HG03575 (cell line): ENCODE data around the gene TMEM163.
A peak's percentile ranks its signal among the peaks of the same experiment; 100 is the strongest.
"Not testable (repeated sequence)": the region's sequence is repeated elsewhere in the genome, so short reads cannot be mapped to it uniquely, and the experiment has no call there.

ENCODE experiments used
- ATAC-seq: cut with Tn5 transposase; IDR thresholded peaks from one replicate; pipeline ENCODE4 v1.9.1; 2021; ENCODE audit not compliant: unreplicated experiment, insufficient number of reproducible peaks, low FRiP score; ENCODE audit errors: extremely low read depth

TMEM163 gene

GRCh38 chr2:134636714-134637113 is 82.1 kb downstream of the TMEM163 start:
- ATAC-seq: no peak

DNA sequence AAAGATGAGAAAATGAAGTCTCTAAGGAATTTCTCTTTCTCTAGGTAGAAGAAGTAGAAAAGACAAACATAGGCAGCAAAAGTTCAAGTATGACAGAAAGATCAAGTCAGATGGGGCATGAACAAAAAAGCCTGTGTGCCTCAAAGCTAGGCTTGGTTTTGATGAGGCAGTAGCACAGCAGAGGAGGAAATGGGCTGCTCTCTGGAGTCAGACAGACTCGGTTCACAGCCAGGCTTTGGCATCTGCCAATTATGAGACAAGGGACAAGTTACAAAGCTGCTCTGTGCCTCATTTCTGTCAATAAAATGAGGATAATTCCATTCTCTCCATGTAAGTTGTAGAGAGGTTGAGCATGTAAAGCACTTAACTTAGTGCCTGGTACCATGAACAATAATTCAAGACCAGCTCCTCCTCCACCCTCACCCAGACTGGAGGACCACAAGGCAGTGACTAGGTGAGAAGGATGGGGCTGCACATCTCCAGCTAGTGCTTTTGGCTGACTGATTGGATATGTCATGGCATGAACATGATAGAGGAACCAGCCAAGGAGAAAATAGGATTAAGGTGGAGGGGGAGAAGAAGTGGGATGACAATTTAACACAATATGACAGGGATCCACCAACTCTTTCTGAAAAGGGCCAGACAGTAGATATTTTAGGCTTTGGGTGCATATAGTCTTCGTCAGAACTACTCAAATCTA is 84.6 kb downstream of the TMEM163 start:
- ATAC-seq: no peak

DNA sequence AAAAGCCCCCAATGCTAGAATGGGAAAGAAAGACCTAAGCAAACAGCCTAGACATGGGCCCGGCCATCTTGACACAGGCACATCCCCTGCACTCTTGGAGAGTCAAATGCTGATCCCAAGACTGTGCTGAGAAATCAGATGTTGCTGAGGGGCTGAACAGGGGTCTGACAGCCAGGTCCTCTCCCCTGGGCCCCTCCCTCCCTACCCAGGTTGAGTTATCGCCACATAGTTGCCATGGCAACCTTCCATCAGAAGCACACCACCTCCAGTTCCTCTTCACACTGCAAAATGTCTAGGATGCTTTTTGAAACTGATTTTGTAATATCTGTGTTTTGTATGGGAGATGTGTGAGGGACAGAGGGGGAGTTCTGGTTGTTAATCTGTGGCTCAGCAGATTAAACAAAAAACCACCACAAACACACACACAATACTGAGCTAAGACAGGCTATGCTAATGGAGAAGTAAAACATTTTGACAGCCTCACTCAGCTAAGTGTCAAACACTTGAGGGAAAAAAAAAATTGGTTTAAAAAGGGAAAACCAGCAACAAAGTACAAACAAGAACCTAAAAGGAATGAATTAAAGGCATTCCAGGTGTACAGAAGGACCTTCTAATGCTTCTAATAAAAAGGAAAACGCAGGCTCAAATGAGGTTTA is 88.2 kb downstream of the TMEM163 start:
- no peak for ATAC-seq

DNA sequence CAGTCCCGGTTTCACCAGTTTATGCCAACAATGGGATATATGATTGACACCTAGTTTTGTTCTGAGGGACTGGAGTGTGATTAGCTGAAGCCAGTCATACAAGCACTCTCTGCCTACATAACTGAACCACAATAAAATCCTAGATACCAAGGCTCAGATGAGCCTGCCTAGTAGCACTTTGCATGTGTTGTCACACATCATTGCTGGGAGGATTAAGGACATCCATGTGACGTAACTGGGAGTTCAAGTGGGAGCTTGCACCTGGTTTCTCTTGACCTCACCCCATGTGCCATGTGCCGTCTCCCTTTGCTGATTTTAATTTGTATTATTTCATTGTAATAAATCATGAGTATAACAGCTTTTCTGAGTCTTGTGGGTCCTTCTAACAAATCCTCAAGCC is 90.3 kb downstream of the TMEM163 start:
- ATAC-seq: no peak

DNA sequence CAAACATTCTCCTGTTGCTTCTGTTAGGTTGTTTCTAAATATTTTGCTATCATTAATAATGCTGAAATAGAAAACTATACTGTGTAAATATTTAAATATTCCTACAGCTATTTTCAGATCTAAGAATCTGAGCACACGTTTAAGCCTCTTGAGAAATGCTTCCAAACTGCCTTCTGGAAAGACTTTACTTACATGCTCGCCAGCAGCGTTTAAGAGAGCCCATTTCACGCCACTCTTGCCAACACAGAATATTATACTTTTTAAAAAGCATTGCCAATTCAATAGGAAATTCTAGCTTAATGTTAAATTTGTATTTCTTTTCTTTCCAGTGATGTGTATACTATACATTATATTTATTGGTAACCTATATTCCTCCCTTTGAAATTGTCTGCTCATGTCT is 92.0 kb downstream of the TMEM163 start:
- no peak for ATAC-seq

DNA sequence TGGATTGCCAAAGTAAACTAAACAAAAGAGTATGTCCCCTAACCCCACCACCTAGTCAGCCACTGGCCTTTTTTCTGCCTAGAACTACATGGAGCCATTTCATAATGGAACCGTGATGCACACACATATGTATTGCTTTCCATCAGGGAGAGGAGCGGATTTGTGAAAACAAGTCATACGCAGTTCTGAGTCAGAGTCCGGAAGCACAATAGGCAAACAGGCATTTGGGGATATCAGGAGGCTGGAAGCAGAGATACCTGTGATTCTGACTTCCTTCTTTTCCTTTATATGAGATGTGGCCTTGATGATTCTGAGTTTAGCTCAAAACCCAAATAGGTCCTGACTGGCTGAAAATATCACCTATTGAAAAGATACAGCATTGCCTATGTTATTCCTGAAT is 93.5 kb downstream of the TMEM163 start:
- ATAC-seq: no peak

GRCh38 chr2:134623796-134624195 is 95.0 kb downstream of the TMEM163 start:
- peak; percentile 89 for ATAC-seq

GRCh38 chr2:134623046-134623445 is 95.8 kb downstream of the TMEM163 start:
- no peak for ATAC-seq

GRCh38 chr2:134621939-134622705 is 96.7 kb downstream of the TMEM163 start:
- ATAC-seq: no peak

DNA sequence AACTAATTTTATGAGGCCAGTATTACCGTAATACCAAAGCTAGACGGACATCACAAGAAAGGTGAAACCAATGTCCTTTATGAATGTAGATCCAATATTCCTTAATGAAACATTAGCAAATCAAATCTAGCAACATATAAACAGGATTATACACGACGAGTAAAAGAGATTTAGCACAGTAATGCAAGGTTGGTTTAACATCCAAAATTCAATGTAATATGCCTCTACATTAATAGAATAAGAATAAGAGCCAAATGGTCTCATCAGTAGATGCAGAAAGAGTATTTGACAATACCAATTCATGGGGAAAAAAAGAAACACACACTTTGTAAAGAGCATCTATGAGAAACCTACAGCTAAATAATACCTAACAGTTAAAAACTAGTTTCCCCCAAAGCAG is 99.5 kb downstream of the TMEM163 start:
- ATAC-seq: no peak

- not testable (repeated sequence) for ATAC-seq
Observed at GRCh38 chr2:134615480-134615879, 103.3 kb downstream of the TMEM163 start.

GRCh38 chr2:134611316-134611715 is 107.5 kb downstream of the TMEM163 start:
- ATAC-seq: no peak

GRCh38 chr2:134610871-134611270 is 107.9 kb downstream of the TMEM163 start:
- ATAC-seq: no peak

DNA sequence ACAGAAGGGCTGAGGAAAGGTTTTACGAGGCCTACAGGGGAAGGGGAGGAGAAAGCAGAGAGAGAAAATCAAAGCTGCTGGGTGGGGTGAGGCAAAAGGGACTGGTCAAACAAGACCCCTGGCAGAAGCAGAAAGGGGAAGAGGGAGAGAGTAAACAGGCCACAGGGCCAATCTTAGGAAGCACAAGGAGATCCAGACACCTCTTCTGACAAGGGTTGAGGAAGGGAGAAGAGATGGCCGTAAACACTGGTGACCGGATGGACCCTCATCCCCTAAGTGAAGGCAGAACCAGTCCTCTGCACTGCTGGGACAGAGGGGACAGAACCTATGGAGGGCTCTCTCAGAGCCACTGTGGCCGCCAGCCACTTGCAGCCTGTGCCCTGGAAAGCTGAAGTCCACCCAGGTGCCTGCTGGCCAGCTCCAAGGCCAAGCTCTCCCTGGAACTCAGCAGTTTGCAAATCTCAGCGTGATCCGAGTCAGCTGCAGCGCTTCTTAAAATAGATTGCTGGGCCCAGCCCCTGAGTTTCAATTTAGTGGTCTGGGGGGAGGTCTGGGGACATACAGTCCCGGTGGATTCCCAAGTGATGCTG is 108.8 kb downstream of the TMEM163 start:
- ATAC-seq: no peak

- no peak for ATAC-seq
Observed at GRCh38 chr2:134603966-134604365, 114.8 kb downstream of the TMEM163 start.

DNA sequence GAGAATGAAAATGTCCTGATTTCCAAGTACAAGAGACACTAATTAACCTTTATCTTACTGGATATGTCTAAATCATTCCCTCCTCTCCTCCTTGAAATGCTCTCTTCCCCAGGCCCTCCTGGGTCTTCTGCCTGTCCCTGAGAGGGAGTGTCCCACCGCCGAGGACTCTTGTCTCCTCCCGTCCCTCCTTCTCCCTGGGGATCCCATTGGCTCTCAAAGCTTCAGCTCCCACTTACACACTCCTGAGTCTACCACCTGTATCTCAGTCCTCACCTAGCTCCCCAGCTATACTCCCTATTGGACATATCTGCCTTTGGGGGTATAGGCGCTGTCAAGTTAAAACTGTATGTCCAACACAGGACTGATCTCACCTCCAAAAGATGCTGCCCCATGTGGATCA is 116.1 kb downstream of the TMEM163 start:
- ATAC-seq: no peak

DNA sequence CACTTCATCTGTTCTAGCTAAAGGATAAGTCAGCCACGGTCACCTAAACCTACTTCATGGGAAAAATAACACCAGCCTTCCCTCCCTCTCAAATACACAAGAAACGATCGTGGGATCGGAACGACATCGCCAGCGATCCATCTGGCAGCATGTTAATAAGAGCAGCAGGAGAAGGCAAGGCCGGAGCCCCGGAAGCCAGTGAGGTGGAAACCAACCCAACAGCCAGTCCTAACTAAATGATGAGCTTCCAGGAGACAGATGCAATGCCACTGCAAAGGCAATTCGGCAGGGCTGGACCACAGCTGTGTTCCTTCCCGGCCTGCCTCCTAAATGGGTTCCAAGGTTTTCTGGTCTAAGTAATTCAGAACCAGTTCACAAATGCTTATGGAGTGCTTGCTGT is 117.5 kb downstream of the TMEM163 start:
- no peak for ATAC-seq

GRCh38 chr2:134600208-134600607 is 118.6 kb downstream of the TMEM163 start:
- no peak for ATAC-seq

GRCh38 chr2:134599236-134599635 is 119.6 kb downstream of the TMEM163 start:
- no peak for ATAC-seq

DNA sequence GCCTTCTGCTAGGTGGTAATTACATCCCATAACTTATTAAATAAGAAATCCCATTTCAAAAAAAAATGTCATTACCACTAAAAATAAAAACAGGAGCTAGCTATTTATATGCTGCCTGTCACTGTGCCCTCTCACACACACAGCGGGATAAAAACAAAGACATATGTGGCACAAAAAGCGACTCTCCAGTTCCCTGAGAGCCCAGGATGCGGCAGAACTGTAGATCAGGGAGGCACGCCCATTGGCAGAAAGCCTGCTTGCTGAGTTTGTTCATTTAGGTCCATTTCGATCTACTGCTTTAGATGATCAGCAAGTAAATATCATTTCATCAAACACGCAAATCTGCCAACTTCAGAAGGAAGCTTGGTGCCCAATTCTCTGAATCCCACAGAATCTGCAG is 124.4 kb downstream of the TMEM163 start:
- no peak for ATAC-seq
